GM12872 (cell line): ENCODE data around the gene MYL12A.
A peak's percentile ranks its signal among the peaks of the same experiment; 100 is the strongest.

Experiments used
- TF ChIP-seq, protein P1 (sequence below): IDR thresholded peaks from 3 replicates; pipeline ENCODE4 v1.5.1; 2011; ENCODE audit warnings: low read depth, mild to moderate bottlenecking, low read length, moderate library complexity; ENCODE audit not compliant: insufficient read depth

MYL12A gene

DNA sequence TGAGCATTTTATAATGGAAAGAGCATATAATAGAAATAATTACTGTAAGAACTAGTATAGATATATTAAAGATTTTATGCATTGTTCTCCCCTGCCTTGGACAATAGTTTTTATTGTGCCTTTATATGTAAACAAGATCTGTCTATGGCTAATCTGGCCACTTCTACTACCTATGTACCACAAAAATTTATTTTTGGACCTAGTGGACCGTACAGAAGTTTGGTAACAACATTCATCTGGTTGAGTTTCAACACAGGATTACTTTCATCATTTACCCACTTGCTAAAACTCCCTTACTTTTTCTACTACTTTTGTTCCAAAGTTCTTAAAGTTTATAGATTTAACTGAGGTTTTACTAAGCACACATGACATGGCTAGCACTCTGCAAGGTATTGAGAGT lies 14.6 kb upstream of the MYL12A start:
- TF ChIP-seq, protein P1, sequence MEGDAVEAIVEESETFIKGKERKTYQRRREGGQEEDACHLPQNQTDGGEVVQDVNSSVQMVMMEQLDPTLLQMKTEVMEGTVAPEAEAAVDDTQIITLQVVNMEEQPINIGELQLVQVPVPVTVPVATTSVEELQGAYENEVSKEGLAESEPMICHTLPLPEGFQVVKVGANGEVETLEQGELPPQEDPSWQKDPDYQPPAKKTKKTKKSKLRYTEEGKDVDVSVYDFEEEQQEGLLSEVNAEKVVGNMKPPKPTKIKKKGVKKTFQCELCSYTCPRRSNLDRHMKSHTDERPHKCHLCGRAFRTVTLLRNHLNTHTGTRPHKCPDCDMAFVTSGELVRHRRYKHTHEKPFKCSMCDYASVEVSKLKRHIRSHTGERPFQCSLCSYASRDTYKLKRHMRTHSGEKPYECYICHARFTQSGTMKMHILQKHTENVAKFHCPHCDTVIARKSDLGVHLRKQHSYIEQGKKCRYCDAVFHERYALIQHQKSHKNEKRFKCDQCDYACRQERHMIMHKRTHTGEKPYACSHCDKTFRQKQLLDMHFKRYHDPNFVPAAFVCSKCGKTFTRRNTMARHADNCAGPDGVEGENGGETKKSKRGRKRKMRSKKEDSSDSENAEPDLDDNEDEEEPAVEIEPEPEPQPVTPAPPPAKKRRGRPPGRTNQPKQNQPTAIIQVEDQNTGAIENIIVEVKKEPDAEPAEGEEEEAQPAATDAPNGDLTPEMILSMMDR, result no peak

DNA sequence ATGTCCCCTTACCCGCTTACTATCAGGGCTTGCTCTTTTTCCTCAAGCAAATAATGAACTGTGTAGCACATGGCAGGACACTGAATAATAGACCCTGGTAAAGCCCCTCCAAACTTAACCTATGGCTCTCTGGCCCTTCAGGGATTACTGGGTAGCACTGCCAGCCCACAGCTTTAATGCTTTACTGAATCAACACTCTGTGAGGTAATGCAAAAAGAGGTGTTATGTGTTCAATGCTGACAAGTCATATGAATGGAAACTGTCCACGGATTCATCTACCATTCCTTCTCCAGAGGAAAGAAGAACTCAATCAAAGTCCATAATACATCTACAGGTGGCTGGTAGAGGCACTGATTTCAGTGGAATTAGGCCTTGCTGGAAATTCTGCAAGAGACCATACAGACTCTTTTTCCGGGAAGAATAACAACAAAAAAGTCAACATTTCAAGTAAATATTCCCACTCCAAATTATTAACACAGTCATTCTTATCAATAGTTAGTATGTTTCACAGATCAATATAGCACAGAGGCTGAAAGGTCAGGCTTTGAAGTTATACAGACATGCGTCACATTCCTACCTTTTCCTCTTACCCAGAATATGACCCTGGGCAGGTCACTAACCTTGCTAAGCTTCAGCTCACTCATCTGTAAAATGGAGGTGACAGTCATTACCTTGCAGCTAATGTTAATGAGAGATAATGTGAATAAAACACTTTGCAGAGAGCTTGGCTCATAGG lies 14.0 kb upstream of the MYL12A start:
- TF ChIP-seq, protein P1, result no peak

DNA sequence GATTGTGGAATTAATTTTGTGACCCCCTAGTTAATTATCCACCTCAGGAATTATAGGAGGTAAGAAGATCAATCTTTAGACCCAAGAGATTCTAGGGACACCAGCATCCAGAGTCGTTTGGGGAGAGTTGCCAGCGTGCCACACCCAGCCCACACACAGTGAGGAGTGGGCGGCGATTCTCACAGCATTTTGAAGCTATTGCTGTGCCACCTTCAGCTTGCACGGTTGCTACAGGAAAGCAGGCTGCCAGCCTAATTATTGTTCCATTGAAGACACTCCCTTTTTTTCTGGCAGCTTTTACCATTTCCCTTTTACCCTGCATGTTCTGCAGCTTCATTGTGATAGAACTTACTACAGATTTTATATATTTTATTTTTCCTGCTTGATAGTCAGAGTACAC lies 13.1 kb upstream of the MYL12A start:
- TF ChIP-seq, protein P1, result no peak

DNA sequence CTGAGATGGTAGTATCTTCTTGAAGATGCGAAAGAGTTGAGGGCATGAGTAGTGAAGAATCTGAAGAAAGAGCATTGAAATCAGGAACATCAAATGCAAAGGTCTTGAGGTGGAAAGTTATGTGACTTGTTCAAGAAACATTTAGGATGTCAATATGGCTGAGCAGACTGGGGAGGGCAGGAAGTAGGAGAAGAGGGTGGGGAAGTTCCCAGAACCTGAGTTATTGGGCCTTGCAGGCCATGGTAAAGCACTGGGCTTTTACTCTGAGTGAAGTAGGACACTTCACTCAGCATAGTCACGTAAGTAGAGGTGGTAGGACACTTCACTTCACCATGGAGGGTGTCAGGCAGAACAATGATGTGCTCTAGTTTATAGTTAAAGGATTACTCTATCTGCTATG lies 11.8 kb upstream of the MYL12A start:
- TF ChIP-seq, protein P1, result no peak

GRCh38 chr18:3236470-3236869 lies 11.1 kb upstream of the MYL12A start:
- TF ChIP-seq, protein P1, result no peak

GRCh38 chr18:3238742-3239141 lies 8.9 kb upstream of the MYL12A start:
- TF ChIP-seq, protein P1, result peak; percentile 26; the same call in 1 of the 3 replicates

GRCh38 chr18:3245185-3245564 lies 2.4 kb upstream of the MYL12A start:
- TF ChIP-seq, protein P1, result no peak
